ENCODE data around the gene LEPROT. TPM values are rescaled to one million over a fixed set of nuclear protein-coding genes. Genes with fewer than 3 reads are reported as not detected.

Gene LEPROT
- total and polyA plus RNA-seq, 8 donors, result 16.9 to 45.5 (median 30.3) TPM

DNA sequence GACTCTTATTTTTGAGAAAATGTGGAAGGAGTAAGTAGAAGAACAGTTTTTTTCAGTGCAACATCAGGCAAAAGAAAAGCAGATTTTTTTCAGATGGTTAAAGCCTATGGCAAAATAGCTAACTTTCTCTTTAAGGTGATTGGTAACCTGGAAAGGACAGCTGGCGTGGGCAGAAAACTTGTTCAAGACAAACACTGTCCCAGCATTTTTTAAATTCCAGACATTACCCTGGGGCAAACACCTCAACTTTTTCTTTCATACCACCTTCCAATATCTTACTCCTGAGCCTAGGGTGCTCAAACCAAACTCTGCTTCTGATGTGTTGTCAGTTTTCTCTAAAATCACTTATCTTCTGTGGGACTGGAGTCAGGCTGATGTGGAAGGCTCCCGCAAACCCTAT lies 2.7 kb upstream of the LEPROT start:
- TF ChIP-seq, protein P1, sequence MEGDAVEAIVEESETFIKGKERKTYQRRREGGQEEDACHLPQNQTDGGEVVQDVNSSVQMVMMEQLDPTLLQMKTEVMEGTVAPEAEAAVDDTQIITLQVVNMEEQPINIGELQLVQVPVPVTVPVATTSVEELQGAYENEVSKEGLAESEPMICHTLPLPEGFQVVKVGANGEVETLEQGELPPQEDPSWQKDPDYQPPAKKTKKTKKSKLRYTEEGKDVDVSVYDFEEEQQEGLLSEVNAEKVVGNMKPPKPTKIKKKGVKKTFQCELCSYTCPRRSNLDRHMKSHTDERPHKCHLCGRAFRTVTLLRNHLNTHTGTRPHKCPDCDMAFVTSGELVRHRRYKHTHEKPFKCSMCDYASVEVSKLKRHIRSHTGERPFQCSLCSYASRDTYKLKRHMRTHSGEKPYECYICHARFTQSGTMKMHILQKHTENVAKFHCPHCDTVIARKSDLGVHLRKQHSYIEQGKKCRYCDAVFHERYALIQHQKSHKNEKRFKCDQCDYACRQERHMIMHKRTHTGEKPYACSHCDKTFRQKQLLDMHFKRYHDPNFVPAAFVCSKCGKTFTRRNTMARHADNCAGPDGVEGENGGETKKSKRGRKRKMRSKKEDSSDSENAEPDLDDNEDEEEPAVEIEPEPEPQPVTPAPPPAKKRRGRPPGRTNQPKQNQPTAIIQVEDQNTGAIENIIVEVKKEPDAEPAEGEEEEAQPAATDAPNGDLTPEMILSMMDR (IDR thresholded peaks at IDR 0.05), result no peak
- DNase-seq, result no peak
- Histone ChIP-seq H3K4me1 (peaks cover 0 to 11% (median 7%) of the 10 kb centered on the region in 3 donors), H3K27me3 (no peaks in the 10 kb centered on the region), H3K9me3 (no peaks in the 10 kb centered on the region), H3K4me3 (no peak overlapping the region), H3K36me3 (no peaks in the 10 kb centered on the region), H3K27ac (peak overlapping the region in 1 of 4 donors; percentile 19)
- no peak for FAIRE-seq
- intact Hi-C loops (cut with DNase I), result no loop called here
- 53 to 63% methylated on average over 2 of the region's 2 CpGs for WGBS, 2 donors
- no peak for ATAC-seq

DNA sequence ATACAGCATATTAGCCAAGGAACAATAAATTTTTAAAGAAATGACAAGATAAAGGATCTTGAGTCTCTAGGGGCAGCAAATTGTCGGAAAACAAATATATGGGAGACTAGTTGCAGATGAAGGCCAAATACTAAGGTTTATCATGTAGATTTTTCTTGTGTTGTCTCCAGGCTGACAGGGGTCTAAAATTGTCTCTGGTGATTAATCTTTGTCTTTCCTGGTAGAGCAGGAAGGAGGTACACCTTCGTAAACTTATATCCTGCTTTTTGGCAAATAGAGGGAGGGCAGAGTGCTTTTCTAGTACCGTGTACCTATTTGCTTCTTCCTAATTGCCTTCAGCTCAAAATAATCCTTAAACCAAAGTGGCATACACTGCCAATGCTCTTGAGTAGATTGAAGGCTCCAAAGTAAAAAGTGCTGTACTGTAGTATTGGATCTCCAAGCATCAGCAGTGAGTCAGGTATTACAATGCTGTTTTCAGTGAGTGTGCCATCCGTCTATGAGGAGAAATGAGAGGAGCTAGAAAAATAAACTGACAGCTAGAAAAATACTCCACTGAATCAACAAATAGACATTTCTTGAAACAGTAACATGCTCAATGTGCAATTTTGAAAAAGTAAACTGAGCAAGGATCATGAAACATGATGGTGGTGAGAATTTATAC lies 1.8 kb upstream of the LEPROT start:
- H3K27ac ChIP-seq, result no peak overlapping the region
- H3K36me3 ChIP-seq, result no peaks in the 10 kb centered on the region
- TF ChIP-seq, protein P1 (IDR thresholded peaks at IDR 0.05), result no peak
- intact Hi-C loops (cut with DNase I), result no loop called here
- H3K4me3 ChIP-seq, result no peak overlapping the region
- ATAC-seq (no peak), DNase-seq (no peak), FAIRE-seq (no peak)
- no peaks in the 10 kb centered on the region for H3K27me3 ChIP-seq
- H3K9me3 ChIP-seq, result no peaks in the 10 kb centered on the region
- H3K4me1 ChIP-seq, result peaks cover 7 to 20% (median 16%) of the 10 kb centered on the region in 3 donors
- 81 to 84% methylated on average over 4 of the region's 4 CpGs for WGBS, 2 donors

DNA sequence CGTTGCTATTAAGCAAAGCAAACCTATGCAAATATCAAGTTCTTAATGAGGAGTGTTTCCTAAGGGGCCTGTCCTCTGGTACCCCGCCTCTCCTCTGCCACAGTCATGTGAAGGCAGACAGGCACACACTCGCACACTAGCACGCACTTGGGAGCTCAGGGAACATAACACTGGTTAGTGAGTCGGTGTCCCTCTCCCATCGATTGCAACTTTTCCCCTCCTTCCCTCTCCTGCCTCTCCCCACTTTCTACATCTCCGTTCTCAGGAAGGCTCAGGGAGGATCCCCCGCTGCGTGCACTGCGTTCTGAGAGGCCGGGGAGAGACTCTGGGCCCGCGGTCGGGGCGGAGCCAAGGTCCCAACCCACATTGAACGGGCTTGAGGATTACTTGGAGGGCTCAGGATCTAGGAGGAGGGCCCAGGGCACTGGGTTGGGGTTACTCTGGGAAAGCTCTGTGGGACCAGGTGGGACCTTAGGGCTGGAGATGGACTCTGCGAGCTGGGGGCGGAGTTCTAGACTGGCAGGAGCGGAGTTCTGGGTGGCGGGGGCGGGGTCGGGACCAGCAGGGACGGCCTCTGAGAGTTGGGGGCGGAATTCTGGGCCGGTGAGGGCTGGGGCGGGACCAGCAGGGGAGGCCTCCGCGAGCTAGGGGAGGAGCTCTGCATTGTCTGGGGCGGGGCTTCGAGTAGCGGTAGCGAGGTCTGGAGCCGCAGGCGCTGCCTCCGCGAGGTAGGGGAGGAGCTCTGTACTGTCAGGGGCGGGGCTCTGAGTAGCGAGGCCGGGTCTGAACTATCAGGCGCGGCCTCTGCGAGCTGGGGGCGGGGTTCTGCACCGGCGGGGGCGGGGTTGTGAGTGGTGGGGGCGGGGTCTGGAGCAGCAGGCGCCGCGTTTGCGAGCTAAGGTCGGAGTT lies 533 bp upstream of the LEPROT start:
- H3K4me3 ChIP-seq, result peak overlapping the region; percentile 34 to 92 (median 78)
- intact Hi-C loops (cut with DNase I), result no loop called here
- TF ChIP-seq, protein P1 (IDR thresholded peaks at IDR 0.05), result no peak
- no peaks in the 10 kb centered on the region for H3K9me3 ChIP-seq
- ATAC-seq (peak; percentile 88 to 95 (median 90)), FAIRE-seq (no peak), DNase-seq (peak; percentile 98 to 100 (median 100))
- H3K27me3 ChIP-seq, result no peaks in the 10 kb centered on the region
- peaks cover 7 to 24% (median 19%) of the 10 kb centered on the region in 3 donors for H3K4me1 ChIP-seq
- 0 to 1% methylated on average over 39 to 52 of the region's 52 CpGs for WGBS, 2 donors
- peak overlapping the region; percentile 95 to 99 (median 98) for H3K27ac ChIP-seq
- no peaks in the 10 kb centered on the region for H3K36me3 ChIP-seq

DNA sequence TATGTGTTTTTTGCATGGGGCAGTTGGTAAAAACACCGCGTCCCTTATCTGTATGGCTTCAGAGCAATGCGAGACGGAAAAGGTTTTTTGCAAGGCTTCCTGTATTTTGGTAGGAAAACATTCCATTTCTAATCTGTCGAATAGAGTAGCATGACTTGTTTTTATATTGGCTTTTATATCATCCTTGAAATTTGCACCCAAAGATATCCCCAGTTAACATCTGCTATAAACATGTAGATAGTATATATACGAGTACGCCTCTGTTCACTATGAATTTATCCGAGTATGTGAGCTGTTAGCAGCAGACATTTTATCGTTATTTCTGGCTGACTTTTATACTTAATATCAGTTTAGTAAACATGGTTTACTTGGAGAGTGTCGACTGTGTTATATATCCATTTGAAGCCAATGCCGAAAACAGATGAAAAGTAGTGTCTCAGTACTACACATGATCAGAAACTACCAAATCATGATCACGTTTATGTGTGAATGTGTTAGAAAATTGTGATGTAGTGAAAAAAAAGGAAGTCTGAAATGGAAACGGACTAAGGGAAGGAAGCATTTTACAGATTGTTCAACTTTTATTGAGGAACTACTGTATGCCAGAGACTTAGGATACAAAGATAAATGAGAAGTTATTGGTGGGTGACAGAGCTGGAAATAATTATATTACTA lies 1.0 kb downstream of the LEPROT start:
- H3K27ac ChIP-seq, result peak overlapping the region; percentile 95 to 99 (median 98)
- TF ChIP-seq, protein P1 (IDR thresholded peaks at IDR 0.05), result no peak
- FAIRE-seq (no peak), DNase-seq (no peak), ATAC-seq (peak in 2 of 4 donors; percentile 0)
- intact Hi-C loops (cut with DNase I), result no loop called here
- peaks cover 4 to 14% (median 11%) of the 10 kb centered on the region in 3 donors for H3K36me3 ChIP-seq
- H3K27me3 ChIP-seq, result no peaks in the 10 kb centered on the region
- no peaks in the 10 kb centered on the region for H3K9me3 ChIP-seq
- H3K4me3 ChIP-seq, result peak overlapping the region; percentile 73 to 92 (median 87)
- 1% methylated on average over 13 of the region's 13 CpGs for WGBS, 2 donors
- peaks cover 7 to 24% (median 19%) of the 10 kb centered on the region in 3 donors for H3K4me1 ChIP-seq

All from pancreas (tissue), 10 donors.